ENCODE results near the gene RHBDF2. TPM values are rescaled to one million over a fixed set of nuclear protein-coding genes. Genes with fewer than 3 reads are reported as not detected.
"Not testable (repeated sequence)": the region's sequence is repeated elsewhere in the genome, so short reads cannot be mapped to it uniquely, and the experiment has no call there.

RHBDF2 gene
- total RNA-seq, 2 donors from 2014 or later, result 11.6 to 23.9 TPM

DNA sequence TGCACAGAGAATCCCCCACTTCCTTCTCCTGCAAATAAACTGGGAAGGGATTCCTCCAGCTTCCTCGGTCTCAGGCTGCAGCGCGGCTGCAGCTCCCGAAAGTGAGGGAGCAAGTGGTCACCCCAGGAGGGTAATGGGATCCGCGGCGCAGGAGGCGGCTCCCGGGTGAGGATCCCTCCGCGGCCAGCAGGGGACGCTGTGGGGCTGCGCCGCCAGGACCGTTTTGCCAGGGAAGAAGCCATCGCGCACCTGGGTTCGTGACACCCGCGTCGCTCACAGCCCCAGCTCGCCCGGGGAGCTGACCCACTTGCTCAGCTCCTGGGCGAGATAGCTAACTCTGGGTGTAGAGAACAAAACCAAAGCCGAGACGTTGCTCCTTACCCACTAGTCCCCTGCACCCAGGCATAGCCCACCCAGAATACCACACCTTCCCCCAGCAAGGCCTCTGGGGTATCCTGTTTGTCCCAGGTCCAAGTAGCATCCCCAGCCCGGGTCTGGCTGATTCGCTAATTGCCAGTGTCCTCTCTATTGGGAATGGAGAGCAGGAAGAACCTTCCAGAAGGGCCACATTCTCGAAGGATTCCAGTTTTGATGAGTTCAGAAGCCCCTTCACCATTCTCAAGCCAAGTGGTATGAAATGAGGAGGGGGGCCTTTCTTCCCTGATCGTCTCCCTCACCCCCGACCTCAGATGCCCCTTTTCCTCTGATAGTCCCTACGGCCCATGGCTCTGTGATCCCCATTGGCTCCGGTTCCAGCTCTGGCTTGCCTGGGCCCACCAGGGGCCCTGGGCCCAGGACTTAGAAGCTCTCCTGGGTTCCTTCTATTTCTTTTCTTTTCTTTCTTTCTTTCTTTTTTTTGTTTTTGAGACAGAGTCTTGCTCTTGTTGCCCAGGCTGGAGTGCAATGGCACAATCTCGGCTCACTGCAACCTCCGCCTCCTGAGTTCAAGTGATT lies 22.1 kb upstream of the RHBDF2 start:
- Histone ChIP-seq H3K9ac (ENCODE audit: low read depth in 2 of 2, low read length in 2 of 2) (no peak overlapping the region), H3K4me1 (peaks cover 14% of the 10 kb centered on the region), H3K4me3 (no peak overlapping the region), H3K9me3 (no peaks in the 10 kb centered on the region), H3K27ac (no peak overlapping the region), H3K27me3 (no peaks in the 10 kb centered on the region), H3K36me3 (no peaks in the 10 kb centered on the region)
- intact Hi-C loops (cut with DNase I), result loop anchor here (5.0 to 10.0 kb wide), 2 partner anchors 99 to 161 kb away; no protein-coding TSS in a partner anchor
- TF ChIP-seq CTCF (IDR thresholded peaks at IDR 0.05), result peak; percentile 99
- DNase-seq, result peak; percentile 79

DNA sequence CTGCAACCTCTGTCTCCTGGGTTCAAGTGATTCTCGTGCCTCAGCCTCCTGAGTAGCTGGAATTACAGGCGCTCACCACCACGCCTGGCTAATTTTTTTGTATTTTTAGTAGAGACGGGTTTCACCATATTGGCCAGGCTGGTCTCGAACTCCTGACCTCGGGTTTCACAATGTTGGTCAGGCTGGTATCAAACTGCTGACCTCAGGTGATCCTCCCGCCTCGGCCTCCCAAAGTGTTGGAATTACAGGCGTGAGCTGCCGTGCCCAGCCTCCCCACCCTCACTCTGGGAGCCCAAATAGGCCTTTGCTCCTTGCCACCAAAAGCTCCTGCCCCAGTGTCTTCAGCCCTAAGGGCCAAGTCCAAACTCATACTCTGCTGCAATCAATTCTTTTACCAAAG lies 20.5 kb upstream of the RHBDF2 start:
- H3K9me3 ChIP-seq; H3K9ac ChIP-seq (ENCODE audit: low read depth in 2 of 2, low read length in 2 of 2); H3K27me3 ChIP-seq; H3K4me3 ChIP-seq; H3K36me3 ChIP-seq; H3K27ac ChIP-seq; DNase-seq: not testable (repeated sequence)
- intact Hi-C loops (cut with DNase I), result loop anchor here (5.0 to 10.0 kb wide), 2 partner anchors 101 to 163 kb away; no protein-coding TSS in a partner anchor
- H3K4me1 ChIP-seq, result peaks cover 14% of the 10 kb centered on the region

DNA sequence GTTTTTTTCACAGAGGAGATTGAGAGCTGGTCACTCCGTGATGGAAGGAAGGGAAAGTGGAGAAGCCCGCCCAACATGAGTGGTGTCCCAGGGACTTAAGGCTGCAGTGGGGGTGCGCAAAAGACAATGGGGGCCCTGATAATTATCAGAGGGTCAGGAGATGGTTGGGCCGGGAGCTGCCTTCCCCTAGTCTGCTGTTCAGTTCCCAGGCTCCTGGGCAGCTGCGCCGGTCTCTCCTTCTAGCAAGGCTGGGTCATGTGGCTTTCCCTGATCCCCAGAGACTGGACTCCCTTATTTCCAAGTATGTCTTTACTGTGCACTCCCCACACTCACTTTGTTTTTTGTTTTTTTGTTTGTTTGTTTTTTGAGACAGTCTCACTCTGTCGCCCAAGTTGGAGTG lies 20.0 kb upstream of the RHBDF2 start:
- DNase-seq, result no peak
- TF ChIP-seq CTCF (IDR thresholded peaks at IDR 0.05), result no peak
- intact Hi-C loops (cut with DNase I), result loop anchor here (5.0 to 10.0 kb wide), 2 partner anchors 101 to 164 kb away; no protein-coding TSS in a partner anchor
- Histone ChIP-seq H3K9me3 (no peaks in the 10 kb centered on the region), H3K27ac (no peak overlapping the region), H3K4me3 (no peak overlapping the region), H3K9ac (ENCODE audit: low read depth in 2 of 2, low read length in 2 of 2) (no peak overlapping the region), H3K36me3 (no peaks in the 10 kb centered on the region), H3K4me1 (peaks cover 14% of the 10 kb centered on the region), H3K27me3 (no peaks in the 10 kb centered on the region)

- intact Hi-C loops (cut with DNase I), result no loop called here
- H3K9ac ChIP-seq (ENCODE audit: low read depth in 2 of 2, low read length in 2 of 2), result no peak overlapping the region
- no peak overlapping the region for H3K4me3 ChIP-seq
- no peaks in the 10 kb centered on the region for H3K9me3 ChIP-seq
- H3K36me3 ChIP-seq, result no peaks in the 10 kb centered on the region
- DNase-seq, result no peak
- H3K27me3 ChIP-seq, result no peaks in the 10 kb centered on the region
- H3K27ac ChIP-seq, result no peak overlapping the region
- TF ChIP-seq CTCF (IDR thresholded peaks at IDR 0.05), result no peak
- H3K4me1 ChIP-seq, result peaks cover 6% of the 10 kb centered on the region
Observed at GRCh38 chr17:76519048-76519966, 18.1 kb upstream of the RHBDF2 start.

GRCh38 chr17:76517638-76518038 lies 16.4 kb upstream of the RHBDF2 start:
- Histone ChIP-seq H3K4me3 (no peak overlapping the region), H3K36me3 (no peaks in the 10 kb centered on the region), H3K9ac (ENCODE audit: low read depth in 2 of 2, low read length in 2 of 2) (no peak overlapping the region), H3K9me3 (no peaks in the 10 kb centered on the region), H3K27ac (no peak overlapping the region), H3K4me1 (no peaks in the 10 kb centered on the region), H3K27me3 (no peaks in the 10 kb centered on the region)
- intact Hi-C loops (cut with DNase I), result no loop called here
- no peak for DNase-seq
- no peak for TF ChIP-seq CTCF (IDR thresholded peaks at IDR 0.05)
